Ecto neural progenitor cell (in vitro differentiated cells): ENCODE data around the gene PLK2.

Source experiments
- DNase-seq: peaks from one replicate; pipeline ENCODE4 v3.0.0-alpha.2; 2018; ENCODE audit warnings: low spot score

The PLK2 gene

DNA sequence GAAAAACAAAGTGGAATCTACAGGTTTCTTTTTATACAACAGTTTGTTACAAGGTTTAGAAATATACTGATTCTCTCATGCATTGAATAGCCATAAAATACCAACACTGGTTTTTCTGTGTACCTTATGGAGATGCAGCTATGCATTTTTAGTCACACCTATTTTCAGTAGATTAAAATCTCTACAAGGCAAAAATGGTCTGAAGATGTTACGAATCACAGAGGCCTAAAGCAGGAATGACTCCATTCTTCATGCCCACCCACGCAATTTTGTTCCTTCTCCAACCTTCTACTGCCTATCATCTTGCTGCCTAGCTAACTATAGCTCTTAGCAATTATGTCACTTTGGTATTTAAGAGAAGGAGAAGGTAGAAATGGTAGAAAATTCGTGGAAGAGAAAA is 9.9 kb downstream of the PLK2 start:
- no peak for DNase-seq

DNA sequence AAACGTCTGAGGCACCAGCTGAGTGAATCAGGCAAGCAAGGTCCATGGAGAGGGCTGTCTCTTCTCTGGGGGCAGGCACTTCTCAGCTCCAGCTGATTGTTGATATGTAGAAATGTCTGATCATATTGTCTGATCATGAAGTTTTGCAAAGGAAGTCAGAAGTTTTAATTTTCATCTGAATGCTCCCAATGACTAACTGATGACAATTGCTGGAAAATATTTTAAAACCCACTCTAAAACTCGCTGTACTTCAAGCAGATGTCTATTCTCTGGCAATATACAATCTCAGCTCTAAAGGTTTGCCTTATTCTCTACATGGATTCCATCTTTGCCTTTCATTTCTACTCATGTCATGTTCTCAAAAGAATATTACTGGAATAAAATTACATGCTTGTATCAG is 12.7 kb downstream of the PLK2 start:
- no peak for DNase-seq

DNA sequence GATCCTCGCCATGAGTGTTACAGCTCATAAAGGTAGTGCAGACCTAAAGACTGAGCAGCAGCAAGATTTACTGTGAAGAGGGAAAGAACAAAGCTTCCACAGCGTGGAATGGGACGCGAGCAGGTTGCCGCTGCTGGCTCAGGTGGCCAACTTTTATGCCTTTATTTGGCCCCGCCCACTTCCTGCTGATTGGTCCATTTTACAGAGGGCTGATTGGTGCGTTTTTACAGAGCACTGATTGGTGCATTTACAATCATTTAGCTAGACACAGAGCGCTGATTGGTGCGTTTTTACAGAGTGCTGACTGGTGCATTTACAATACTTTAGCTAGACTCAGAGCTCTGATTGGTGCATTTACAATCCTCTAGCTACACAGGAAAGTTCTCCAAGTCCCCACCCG is 13.9 kb downstream of the PLK2 start:
- DNase-seq, result no peak

DNA sequence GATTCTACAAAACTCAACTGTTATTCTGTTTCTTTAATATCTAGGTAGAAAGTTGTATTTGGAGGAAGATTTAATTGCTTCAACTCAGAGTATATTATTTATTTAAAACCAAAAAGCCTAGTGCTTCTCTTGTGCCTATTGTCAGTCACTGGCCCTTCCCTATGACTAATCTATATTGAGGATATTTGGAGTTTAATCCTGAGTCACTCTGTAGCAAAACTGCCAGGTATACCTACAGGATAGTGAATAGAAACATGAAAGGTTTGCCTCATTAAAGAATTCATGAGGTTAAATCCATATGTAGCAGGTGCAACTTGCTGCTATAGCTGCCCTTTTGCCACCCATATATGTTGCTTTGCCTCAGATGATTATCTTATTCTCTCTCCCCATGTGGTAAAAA is 15.1 kb downstream of the PLK2 start:
- DNase-seq, result no peak

DNA sequence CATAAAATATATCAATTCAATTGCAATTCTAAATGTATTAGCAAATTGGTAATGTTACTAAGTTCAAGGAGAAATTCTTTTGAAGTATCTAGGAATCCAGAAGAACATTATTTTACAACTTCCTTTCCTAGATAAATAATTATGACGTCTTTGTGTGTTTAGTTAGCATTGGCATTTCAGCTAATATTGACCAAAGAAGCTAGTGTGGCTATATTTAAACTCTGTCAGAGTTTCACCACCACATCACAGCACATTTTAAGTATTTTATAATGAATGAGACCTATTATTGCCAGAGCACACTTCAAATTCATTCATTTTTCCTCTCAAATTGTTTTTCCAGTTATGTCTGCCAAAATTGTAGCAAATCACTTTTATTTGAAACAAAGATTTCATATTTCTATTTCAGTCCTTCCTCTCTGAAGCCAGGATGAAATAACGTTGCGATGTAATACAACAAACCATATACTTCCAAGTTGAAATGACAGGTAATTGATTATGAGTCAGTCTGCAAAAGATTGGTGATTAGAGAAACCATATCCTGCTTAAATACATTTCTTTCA is 18.9 kb downstream of the PLK2 start:
- DNase-seq, result no peak

DNA sequence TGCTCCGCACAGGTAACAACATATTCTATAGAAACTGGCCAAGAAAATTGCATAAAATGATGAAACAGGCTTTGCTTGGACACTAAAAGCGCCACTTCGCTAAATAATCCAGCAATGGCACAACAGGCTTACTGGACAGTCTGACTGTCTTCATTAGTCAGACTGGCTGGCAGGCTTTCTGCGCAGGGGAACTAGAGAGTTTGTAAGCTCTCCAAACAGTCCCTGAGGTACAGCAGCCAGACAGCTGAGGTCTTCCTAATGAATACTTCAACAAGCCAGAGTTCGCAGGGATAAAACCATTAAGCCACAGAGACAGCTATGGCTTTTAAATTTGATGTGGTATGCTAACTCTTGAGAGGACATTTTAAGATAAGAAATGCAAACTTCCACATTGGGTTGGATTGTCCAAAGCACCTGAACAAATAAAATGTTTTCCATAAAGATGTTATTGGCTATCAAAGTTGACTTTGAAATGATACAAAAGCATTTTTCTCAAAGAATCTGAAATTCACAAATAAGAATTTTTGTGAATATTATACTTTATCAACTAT is 20.7 kb downstream of the PLK2 start:
- DNase-seq, result no peak

DNA sequence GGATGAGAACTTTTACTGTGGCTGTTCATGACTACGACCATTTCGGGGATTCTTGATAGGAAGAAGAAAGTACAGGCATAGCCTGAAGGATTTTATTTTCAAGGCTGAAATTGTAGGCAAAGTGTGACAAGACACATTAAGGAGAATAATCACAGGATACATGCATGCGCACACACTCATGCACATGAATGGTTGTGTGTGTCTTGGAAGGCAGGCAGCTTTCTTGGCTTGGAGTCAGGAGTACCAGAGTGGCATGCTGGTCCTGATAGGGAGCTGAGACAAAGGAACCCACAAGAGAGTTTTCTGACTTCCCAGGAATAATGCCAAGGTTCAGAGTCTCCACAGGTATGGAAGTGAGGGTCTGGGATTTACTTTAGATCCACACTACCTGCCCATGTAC is 22.2 kb downstream of the PLK2 start:
- DNase-seq, result no peak

DNA sequence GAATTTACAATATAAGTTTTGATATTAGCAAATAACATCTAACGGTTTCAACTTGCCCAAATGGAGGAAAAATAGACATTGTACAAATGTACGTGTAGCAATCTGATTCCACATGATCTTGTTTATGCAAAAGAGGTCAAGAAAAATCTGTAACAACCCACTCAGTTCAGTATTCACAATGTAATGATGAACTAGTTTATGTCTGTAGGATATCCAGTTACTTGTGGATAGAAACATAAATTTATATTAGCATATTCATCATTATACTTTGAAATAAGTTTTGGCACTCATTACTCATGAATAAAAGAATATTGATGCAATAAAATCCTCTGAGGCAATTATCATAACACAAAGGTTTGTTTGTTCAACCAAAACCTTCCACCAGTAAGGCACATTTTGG is 28.1 kb downstream of the PLK2 start:
- DNase-seq, result no peak

DNA sequence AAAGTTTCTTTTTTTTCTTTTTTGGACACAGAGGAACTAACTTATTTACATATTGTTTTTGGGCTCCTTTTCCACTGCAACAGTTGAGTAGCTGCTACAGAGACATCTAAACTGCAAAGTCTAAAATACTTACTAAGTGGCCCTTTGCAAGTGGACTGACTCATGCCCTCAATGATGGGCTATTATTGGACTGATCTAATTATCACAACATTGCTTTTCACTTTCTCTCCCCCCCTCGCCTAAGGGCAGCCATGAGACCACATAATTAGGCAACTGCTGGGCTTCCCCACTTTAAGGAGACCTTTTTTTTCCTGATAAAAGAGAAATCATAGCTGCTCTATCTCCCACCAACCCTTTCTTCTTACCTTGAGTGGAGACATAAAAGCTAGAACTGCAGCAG is 47.0 kb downstream of the PLK2 start:
- DNase-seq, result no peak

DNA sequence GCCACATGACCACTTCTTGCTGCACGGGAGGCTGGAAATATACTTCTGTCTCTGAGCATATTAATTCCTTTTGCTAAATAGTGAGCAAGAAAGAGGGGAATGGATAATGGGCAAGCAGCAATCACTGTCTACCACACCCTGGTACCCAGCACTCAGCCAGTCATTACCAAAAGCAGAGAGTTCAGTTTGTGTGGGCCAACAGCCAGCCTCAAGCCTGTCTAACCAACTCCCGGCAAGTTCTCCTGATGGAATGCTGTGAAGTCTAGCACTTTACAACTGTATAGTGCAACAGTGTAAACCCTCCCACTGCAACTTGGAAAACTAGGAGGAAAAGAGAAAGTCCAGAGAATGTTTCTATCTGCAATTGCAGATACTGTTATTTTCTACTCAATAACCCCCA is 47.8 kb downstream of the PLK2 start:
- DNase-seq, result no peak

DNA sequence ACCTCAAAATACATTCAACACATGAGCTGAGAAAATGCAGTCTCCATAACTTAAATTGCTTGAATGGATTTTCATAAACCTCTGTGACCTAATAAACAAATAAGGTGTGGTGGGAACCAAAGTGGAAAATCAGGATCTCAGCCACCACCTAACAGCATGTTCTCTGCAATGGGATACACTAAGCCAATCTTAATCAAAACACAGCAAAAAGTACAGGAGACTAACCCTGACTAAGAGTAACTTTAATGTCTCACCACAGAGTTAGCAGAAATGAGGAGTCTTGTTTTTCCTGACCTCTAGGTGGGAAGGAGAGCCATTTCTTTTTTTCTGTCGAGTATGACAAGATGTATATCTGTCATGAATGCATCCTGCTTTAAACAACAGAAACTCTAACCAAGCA is 48.5 kb downstream of the PLK2 start:
- DNase-seq, result no peak

DNA sequence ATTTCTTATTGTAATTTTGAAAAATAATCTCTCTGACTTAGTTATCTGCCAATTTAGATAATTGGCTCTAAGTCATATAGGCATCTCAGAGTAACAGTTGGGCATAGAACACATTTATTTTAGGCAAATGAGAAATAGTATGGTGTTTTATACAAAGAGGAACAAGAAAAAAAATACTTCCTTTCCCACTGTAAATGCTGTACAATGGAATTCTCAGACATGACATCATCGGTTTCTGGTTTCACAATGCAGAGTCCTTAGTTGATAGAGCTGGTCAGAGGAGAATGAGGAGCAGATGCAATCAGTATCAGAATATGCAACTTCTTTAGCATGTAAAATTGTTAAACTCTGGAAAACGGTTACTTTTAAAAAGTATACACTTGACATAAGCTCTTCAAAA is 49.4 kb downstream of the PLK2 start:
- DNase-seq, result no peak

DNA sequence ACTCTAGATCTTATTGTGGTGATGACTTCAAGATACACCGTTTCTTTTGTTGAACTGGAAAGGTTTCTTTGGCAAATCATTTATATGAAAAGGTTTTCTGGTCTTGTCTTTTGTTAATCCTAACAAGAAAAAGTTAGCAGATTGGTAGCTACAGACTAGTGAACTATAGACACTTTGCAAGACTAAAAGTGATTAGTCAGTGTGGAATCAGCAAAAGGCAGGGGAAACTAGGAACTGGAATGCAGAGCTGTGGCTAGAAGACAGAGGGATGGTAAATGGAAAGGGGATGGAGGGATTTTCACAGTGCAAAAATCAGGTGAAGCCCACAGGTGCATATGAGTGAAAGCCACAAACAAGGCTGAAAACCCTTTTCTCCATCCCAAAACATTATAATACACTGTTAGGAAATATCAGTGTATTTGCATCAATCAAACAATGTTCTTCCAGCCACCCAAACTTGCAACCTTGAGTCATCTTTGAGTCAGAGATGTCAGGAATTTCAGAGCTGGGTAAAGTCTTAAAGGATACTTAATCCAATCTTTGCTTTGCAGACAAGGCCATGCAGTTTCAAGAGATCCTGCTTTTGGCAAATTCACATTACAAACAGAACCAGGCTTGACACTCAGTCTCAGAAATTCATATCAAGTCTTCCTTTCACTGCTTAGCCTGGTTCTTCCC is 52.7 kb downstream of the PLK2 start:
- no peak for DNase-seq

DNA sequence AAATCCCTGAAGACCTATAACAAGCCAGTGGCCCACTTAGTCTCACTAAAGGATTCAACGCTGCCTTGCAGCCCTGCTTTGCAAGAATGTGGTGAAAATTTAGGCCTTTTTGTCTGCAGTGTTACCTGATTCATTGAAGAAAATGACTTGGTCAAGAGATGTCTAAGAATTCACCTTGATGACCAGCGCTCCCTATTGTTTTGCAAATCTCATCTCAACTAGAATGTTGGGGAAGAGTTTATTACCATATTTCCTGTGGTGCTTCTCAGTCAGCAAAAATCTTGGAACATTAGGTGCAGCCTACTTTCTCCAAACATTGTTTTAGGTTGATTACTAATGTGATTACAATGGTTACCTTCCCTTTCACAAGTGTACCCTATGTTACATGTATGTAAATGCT is 53.5 kb downstream of the PLK2 start:
- DNase-seq, result no peak

DNA sequence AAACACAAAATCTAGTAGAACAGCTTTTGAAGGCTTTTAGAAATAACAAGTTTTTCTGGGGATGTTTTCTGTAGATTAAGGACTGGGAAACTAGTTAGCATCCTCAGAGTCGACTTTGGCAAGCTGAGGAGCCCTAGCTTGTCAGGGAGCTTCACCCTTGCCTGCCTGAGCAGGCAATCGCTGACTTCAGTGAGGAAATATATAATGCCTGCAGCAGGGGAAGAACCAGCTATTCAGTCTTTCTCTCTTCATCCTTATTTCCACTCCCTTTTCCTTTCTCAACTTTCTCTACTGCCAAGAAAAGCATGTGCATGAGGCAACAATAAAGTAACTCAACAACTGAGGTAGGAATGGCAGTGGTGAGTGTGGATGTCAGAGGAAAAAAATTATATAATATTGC is 54.7 kb downstream of the PLK2 start:
- DNase-seq, result no peak

DNA sequence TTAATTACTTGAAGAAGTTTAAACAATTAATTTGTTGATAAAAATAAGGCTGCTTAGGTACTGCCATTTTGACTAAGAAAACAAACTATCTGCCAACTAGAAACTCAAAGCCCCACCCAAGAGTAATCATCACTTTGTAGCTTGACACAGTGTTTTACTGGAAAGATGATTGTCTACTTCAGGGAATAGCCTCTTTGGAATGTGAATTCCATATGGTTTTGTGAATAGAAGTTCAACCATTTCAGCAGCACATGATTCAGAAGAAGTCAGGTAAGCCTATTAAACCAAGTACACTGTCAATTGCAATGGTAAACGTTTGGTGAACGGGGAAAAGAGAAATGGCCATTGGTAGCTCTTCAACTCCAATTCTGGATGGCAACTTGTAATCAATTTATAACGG is 55.2 kb downstream of the PLK2 start:
- no peak for DNase-seq
